CD4-positive, alpha-beta T cell treated with Interleukin-6 at 100 ng/mL for 8 hours (primary cell): Measurements from ENCODE around the gene SLAMF7.

Experiments
- DNase-seq: peaks from one replicate; pipeline ENCODE4 v3.0.0-alpha.2; 2020; ENCODE audit warnings: mixed read lengths, low spot score

Gene SLAMF7

GRCh38 chr1:160745551-160745950 is 6.5 kb downstream of the SLAMF7 start:
- no peak for DNase-seq

DNA sequence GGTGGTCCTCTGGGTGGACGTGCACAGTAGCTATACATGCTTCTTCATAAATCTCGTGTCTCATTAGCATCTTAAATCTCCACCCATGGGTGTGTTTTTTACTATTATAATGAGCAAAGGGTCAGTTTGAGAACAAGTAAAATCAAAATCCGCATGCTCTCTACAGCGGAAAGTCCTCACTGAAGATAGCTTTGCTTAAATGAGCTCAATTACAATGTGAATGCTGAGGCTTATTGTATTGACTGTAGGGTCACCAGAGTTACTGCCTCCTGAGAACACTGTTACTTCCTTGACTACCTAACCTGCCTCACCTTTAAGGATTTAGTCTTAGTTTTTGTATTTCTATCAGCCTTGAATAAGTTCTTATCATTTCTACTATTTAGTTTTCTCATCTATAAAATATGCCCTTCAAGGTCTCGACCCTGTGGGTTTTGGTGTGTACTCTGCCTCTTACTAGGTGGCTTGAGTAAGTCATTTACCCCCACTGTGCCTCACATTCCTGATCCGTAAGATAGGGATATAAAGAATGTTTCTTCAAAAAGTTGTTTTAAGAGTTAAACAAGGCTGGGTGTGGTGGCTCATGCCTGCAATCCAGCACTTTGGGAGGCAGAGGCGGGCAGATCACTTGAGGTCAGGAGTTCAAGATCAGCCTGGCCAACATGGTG is 7.9 kb downstream of the SLAMF7 start:
- DNase-seq: no peak

- no peak for DNase-seq
Measured at GRCh38 chr1:160747717-160748116, 8.7 kb downstream of the SLAMF7 start.

- no peak for DNase-seq
Measured at GRCh38 chr1:160748181-160748877, 9.3 kb downstream of the SLAMF7 start.

- no peak for DNase-seq
Measured at GRCh38 chr1:160748878-160749269, 9.8 kb downstream of the SLAMF7 start.

DNA sequence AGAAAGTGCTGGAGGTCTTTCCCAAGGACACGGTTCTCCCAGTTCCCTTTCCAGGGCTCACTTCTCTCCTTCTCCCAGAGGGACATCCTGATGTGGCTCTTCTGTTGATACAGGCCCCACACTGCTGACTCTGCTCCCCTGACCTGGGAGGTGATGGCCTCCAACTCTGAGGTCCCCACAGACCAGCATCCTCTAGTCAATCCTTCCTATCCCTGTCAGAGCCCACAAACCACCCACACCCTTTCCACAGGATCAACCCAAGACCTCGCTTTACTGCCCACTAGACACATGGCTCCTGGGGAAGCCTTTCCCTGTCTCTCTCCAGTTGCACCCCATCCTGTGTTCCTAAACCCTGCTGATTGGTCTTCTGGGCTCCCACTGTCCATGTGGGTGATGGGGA is 11.6 kb downstream of the SLAMF7 start:
- DNase-seq: no peak

- DNase-seq: no peak
Measured at GRCh38 chr1:160752406-160752805, 13.4 kb downstream of the SLAMF7 start.

DNA sequence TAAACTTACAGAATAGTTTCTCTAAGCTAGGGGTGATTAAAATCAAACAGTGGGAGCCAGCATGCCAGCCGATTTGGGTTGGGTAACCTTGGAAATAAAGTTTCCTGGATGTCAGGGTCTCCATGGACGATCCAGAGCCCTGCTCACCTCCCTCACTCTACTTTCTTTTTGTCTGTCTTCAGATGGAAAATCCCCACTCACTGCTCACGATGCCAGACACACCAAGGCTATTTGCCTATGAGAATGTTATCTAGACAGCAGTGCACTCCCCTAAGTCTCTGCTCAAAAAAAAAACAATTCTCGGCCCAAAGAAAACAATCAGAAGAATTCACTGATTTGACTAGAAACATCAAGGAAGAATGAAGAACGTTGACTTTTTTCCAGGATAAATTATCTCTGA is 13.9 kb downstream of the SLAMF7 start:
- no peak for DNase-seq

DNA sequence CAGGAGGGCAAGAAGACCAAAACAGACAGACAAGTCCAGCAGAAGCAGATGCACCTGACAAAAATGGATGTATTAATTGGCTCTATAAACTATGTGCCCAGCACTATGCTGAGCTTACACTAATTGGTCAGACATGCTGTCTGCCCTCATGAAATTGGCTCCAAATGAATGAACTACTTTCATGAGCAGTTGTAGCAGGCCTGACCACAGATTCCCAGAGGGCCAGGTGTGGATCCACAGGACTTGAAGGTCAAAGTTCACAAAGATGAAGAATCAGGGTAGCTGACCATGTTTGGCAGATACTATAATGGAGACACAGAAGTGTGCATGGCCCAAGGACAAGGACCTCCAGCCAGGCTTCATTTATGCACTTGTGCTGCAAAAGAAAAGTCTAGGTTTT is 14.5 kb downstream of the SLAMF7 start:
- no peak for DNase-seq

- no peak for DNase-seq
Measured at GRCh38 chr1:160755461-160755860, 16.4 kb downstream of the SLAMF7 start.

DNA sequence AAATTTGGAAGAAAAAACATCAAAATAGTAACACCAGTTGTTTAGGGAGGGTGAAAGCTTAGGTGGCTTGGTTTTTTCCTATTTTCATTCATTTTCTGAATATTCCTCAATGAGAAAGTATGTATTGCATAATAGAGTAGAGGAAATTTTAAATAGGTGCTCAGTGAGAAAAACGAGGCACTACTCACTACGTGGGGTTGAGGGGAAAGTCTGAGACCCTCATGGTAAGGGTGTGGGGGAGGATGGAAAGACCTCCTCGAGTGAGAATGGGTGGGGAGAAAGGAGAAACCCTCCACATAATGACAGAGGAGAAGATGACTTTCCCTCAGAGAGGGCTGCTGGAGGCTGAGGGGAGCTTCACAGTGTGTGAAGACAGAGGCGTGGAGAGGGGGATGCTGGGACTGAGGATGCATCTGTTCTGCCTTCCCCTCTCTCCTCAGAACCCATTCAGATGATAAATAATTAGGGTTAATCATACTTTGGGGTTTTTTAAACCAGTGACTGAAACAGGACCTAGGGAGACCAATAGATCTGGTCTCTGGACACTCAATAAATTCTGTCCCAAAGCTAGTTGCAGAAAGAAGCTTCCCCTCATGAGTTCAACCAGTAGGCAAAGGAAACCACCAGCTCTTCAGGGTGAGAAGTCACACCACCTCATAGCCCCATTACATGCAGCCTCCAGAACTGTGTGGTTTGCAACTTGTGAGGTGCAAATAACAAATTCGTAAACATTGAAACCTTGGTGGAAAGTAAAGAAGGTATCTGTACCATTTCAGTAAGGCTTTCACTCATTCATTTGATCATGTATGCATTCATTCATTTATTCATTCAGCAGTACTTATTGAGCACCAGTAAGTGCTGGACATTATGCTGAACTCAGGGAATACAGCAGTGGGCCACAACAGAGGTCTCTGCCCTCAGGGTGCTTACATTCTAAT is 17.1 kb downstream of the SLAMF7 start:
- DNase-seq: peak; percentile 19

GRCh38 chr1:160756849-160757201 is 17.8 kb downstream of the SLAMF7 start:
- no peak for DNase-seq

DNA sequence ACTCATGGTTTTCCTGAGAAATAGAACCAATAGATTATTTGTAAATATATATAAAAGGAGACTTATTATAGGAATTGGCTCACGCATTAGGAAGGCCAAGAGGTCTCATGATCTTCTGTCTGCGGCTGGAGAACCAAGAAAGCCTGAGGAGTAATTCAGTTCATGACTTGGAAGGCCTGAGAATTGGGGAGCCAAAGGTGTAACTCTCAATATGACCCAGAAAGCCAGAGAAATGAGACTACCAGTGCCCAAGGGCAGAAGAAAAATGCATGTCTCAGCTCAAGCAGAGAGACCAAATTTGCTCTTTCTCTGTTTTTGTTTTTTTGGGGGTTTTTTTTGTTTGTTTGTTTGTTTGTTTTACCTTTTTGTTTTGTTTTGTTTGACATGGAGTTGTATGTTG is 19.5 kb downstream of the SLAMF7 start:
- DNase-seq: no peak

DNA sequence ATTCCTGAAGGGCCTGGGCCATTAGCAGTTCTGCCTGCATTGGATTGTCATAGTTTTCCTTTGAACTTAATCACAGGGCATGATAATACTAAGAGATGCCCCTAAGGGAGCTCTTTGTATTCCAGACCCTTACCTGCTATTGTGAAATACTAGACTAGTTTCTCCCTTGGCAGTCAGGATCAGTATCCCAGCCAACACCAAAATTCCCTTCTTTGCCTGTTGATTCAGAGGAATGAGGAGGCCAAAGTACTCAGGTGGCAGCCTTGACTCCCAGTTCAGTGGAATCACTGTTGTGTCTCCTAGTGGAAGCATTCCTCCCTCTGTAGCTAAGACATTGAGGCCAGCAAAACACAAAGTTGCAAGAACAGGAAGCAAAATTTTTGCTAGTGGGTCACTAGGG is 20.7 kb downstream of the SLAMF7 start:
- no peak for DNase-seq

GRCh38 chr1:160761046-160761445 is 22.0 kb downstream of the SLAMF7 start:
- no peak for DNase-seq

- no peak for DNase-seq
Measured at GRCh38 chr1:160761886-160762285, 22.8 kb downstream of the SLAMF7 start.

GRCh38 chr1:160763993-160764392 is 24.9 kb downstream of the SLAMF7 start:
- no peak for DNase-seq

GRCh38 chr1:160767395-160768294 is 28.6 kb downstream of the SLAMF7 start:
- DNase-seq: no peak

DNA sequence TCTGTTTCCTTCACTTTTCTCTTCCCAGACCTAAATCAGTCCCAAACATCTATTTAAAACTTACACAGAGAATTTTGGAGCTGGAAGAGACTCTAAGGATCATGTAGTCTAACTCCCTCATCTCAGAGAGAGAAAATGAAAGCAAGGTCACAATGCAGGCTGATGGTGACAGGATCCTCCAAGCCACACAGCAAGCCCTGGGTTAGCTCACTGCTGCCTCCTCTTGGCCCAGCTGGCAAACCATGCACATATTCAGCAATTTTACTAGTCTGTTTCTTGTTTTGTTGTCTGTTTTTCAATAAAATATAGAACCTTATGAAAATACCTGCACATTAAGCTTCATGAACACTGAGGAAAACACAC is 29.2 kb downstream of the SLAMF7 start:
- DNase-seq: peak; percentile 86

- no peak for DNase-seq
Measured at GRCh38 chr1:160772331-160772730, 33.3 kb downstream of the SLAMF7 start.

DNA sequence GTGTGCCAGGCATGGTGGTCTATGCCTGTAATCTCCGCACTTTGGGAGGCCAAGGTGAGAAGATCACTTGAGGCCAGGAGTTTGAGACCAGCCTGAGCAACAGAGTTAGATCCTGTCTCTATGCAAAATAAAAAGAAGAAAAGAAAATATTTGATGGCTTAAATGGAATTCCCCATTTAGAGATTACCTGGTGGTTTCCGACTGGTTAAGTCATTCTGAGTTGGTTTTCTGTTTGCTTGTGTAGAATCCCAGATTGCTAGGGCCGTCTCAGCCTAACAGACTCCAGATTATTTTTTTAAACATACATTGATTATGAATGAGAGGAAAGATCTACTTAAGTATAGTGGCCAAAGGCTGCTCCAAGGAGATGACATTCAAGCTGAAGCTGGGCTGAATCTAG is 34.0 kb downstream of the SLAMF7 start:
- no peak for DNase-seq
